Effector memory CD4-positive, alpha-beta T cell (primary cell): ENCODE results near the gene PXMP4.

Source experiments
- DNase-seq, 3 donors: peaks; one replicate each; pipeline ENCODE4 v3.0.0-alpha.2; 2020
- H3K27ac ChIP-seq: 2 replicates; pipeline ENCODE4 v1.7.0; 2013; ENCODE audit warnings: mild to moderate bottlenecking, low read length, moderate library complexity; ENCODE audit not compliant: insufficient read depth, poor library complexity, severe bottlenecking
- H3K27me3 ChIP-seq: replicated peaks from 2 replicates; pipeline ENCODE4 v1.7.0; 2013; ENCODE audit warnings: mild to moderate bottlenecking, low read length; ENCODE audit not compliant: insufficient read depth, control insufficient read depth, poor library complexity, severe bottlenecking
- H3K36me3 ChIP-seq: 2 replicates; pipeline ENCODE4 v1.7.0; 2013; ENCODE audit warnings: mild to moderate bottlenecking, low read length, moderate library complexity; ENCODE audit not compliant: control insufficient read depth, insufficient read depth
- H3K4me1 ChIP-seq: 2 replicates; pipeline ENCODE4 v1.7.0; 2013; ENCODE audit warnings: low read length, mild to moderate bottlenecking; ENCODE audit not compliant: control insufficient read depth, insufficient read depth, poor library complexity, severe bottlenecking
- H3K4me3 ChIP-seq: 2 replicates; pipeline ENCODE4 v1.7.0; 2013; ENCODE audit warnings: low read length, low read depth, mild to moderate bottlenecking; ENCODE audit not compliant: insufficient read depth, poor library complexity, severe bottlenecking
- H3K9me3 ChIP-seq: 2 replicates; pipeline ENCODE4 v1.7.0; 2013; ENCODE audit warnings: mild to moderate bottlenecking, low read length, moderate library complexity; ENCODE audit not compliant: control insufficient read depth

The PXMP4 gene

DNA sequence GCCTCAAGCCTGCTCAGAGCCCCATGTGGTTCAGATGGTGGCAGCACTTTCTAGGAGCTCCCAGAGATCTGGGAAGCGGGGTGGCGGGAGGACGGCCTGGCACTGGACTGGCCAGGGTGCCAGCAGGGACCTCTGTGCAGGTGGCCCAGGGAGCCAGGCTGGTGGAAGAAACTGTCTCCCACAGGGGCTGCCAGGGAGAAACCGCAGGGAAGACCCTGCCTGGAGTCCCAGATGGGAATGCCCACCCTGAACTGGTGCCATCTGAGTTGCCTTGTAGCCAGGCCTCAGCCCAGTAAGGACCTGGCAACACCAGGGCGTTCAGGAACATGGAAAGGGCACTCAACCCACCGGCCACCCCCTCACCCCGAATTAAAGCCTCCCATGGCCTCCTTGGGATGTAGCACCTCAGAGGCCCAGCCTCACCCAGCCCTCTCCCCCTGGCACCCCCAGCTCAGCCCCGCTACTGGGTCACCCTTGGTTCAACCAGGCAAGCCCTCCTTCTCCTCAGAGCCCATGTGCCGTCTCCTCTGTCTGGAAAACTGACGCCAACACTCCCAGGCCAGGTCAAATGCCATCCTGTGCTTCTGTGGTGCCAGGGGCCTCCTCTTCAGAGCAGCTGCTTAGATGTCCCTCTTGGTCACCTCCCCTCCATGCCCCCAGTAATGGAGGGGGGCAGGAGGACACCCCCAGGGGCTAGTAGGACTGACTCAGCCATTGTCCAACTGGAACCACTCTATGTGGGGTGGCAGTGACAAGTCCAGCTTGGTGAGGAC lies 63.9 kb downstream of the PXMP4 start:
- Histone ChIP-seq H3K27me3 (no peaks in the 10 kb centered on the region), H3K36me3 (no peaks in the 10 kb centered on the region)

DNA sequence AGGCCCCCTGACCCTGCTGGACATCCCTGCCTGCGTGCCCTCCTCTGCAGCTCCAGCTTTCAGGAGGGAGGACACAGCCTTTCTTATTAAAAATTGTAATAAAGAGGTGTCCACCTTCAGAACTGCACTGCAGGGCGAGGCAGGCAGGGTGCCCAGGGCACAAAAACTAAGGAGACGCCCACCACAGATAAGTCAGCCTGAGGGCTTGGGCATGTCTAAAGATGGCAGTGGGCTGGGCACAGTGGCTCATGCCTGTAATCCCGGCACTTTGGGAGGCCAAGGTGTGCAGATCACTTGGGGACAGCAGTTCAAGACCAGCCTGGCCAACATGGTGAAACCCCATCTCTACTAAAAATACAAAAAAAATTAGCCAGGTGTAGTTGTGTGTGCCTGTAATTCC lies 64.9 kb downstream of the PXMP4 start:
- no peaks in the 10 kb centered on the region for H3K36me3 ChIP-seq
- no peaks in the 10 kb centered on the region for H3K9me3 ChIP-seq
- no peak for DNase-seq
- H3K27me3 ChIP-seq: no peaks in the 10 kb centered on the region
- no peaks in the 10 kb centered on the region for H3K4me1 ChIP-seq
- H3K4me3 ChIP-seq: no peak overlapping the region
- no peak overlapping the region for H3K27ac ChIP-seq

More for the DNA sequence above, 63.9 kb downstream of the PXMP4 start:
- Histone ChIP-seq H3K27ac (no peak overlapping the region), H3K4me1 (no peaks in the 10 kb centered on the region), H3K4me3 (no peak overlapping the region), H3K9me3 (no peaks in the 10 kb centered on the region)
- no peak for DNase-seq

DNA sequence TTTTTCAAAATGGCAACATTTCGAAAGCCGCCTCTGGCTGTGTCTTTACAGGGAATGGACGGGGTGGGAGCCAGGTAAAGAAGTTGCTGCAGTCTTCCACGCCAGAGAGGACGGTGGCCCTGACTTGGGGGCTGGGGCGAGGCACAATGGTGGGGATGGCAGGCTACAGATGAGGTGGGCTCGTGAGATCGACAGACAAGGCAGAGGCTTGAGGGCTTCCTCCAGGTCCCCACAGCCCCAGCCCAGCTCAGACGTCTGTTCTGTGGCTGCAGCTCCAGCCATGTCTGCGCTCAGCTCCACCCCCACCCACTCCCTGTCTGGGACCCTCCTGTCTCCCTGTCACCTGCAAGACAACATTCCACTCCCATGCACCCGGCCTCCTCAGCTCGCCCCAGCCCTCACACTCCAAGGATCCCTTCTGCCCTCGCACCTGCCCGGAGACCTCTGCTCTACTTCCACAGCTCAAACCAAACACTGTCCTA lies 65.4 kb downstream of the PXMP4 start:
- H3K4me1 ChIP-seq: no peaks in the 10 kb centered on the region
- no peaks in the 10 kb centered on the region for H3K36me3 ChIP-seq
- H3K9me3 ChIP-seq: no peaks in the 10 kb centered on the region
- H3K27me3 ChIP-seq: no peaks in the 10 kb centered on the region
- DNase-seq: no peak
- H3K27ac ChIP-seq: no peak overlapping the region
- no peak overlapping the region for H3K4me3 ChIP-seq

DNA sequence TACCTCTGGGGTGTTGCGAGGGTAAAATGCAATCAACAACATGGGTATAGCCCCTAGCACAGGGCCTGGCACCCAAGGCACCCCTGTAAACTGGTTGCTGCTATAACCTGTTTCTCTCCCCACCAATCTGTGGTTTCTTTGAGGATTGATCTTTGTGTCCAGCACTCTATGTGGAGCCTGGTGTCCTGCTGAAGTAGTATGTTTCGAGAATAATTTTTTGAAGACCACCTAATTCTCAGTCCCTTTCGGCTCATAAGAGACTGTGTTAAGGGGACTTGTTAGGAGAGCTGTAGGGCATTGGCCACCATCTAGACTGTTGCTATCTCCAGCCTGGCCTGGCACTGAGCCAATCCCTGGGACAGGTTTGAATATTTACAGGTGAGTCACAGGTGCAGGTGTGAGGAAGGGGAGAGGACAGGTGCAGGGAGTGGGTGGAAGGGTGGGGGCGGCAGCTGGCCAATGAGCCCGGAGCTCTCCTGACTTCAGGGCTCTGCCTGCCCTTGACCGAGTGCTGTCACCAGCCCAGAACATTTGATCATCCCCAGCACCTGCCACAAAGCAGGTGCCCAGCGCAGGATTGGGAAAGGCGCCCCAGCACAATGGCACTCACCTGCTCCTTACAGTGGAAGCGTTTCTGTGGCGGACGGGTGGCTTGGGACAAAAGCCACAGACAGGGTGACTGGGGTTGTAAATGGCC lies 66.1 kb downstream of the PXMP4 start:
- DNase-seq: no peak
- no peaks in the 10 kb centered on the region for H3K9me3 ChIP-seq

GRCh38 chr20:33653218-33653899 lies 66.8 kb downstream of the PXMP4 start:
- Histone ChIP-seq H3K9me3 (no peaks in the 10 kb centered on the region), H3K27me3 (no peaks in the 10 kb centered on the region), H3K4me1 (no peaks in the 10 kb centered on the region), H3K36me3 (no peaks in the 10 kb centered on the region), H3K4me3 (no peak overlapping the region), H3K27ac (no peak overlapping the region)
- DNase-seq: no peak

More for the DNA sequence above, 66.1 kb downstream of the PXMP4 start:
- Histone ChIP-seq H3K4me3 (no peak overlapping the region), H3K4me1 (no peaks in the 10 kb centered on the region), H3K27me3 (no peaks in the 10 kb centered on the region), H3K36me3 (no peaks in the 10 kb centered on the region), H3K27ac (no peak overlapping the region)
